Erythroblast (primary cell): ENCODE data around the gene UNC45A.

Experiments
- GATA1 ChIP-seq: IDR thresholded peaks from 2 replicates; pipeline ENCODE4 v1.6.1; 2011; ENCODE audit warnings: low read depth, mild to moderate bottlenecking, control low read depth, low read length, moderate library complexity
- POLR2A ChIP-seq: IDR thresholded peaks from 2 replicates; pipeline ENCODE4 v1.6.1; 2011; ENCODE audit warnings: mild to moderate bottlenecking, low read length

DNA sequence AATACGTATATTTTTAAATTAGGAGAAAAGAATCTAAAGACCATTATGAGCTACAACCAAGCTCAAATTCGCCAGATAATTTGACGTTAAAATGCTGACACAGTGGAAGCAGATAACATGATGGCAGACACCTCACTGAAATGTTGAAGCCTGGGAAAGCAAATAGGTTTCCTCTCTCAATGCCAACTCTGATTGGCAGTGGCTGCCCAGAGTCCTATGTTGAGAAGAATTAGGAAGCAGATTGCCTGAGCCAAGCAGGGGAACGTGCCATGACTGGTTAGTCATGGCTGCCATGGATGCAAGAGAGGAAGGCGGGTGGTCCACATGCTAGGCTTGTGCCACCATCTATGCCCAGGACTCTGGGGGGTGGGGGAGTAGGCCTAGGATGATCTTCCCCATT, 3.2 kb downstream of the UNC45A start:
- TF ChIP-seq POLR2A (no peak), GATA1 (no peak)
